ENCODE results near the gene LY6G5C.

LY6G5C gene

DNA sequence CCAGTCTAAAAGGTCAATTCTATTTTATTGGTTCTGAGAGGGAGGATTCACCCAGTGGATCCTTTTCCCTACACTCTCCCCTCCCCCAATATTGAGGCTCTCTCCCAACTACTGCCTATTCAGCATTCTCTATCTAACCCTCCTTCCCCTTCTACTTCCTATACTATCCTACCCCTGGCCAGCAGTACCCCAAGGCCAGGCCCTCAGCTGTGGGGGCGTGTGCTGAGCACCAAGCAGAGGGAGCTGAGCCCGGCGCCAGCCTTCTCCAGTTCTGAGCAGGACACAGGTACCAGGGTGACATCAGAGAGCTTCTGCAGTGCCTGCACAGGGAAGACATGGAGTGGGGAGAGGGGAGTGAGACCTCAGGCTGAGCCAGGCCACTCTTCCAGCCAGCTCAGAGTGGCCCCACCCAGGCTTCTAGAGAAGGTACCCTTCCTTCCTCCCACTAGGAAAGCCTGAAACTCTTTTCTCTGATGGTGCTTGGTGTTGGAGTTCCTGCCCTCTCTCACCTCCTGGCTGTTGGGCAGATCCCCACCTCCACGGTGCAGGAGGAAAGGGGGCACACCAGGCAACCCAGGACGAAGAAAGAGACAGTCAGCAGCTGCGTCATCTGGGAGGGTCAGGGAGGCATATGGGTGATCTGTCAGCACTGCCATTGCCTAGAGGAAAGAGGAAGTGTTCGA is 46.3 kb upstream of the LY6G5C start:
- Histone ChIP-seq H3K27me3 (no peaks in the 10 kb centered on the region), H3K4me3 (ENCODE audit: low read depth, low read length) (no peak overlapping the region), H3K36me3 (peaks cover 9% of the 10 kb centered on the region), H3K9me3 (no peaks in the 10 kb centered on the region), H3K4me1 (no peaks in the 10 kb centered on the region; the same call in 1 of the 2 replicates)
- TF ChIP-seq, protein P1, sequence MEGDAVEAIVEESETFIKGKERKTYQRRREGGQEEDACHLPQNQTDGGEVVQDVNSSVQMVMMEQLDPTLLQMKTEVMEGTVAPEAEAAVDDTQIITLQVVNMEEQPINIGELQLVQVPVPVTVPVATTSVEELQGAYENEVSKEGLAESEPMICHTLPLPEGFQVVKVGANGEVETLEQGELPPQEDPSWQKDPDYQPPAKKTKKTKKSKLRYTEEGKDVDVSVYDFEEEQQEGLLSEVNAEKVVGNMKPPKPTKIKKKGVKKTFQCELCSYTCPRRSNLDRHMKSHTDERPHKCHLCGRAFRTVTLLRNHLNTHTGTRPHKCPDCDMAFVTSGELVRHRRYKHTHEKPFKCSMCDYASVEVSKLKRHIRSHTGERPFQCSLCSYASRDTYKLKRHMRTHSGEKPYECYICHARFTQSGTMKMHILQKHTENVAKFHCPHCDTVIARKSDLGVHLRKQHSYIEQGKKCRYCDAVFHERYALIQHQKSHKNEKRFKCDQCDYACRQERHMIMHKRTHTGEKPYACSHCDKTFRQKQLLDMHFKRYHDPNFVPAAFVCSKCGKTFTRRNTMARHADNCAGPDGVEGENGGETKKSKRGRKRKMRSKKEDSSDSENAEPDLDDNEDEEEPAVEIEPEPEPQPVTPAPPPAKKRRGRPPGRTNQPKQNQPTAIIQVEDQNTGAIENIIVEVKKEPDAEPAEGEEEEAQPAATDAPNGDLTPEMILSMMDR (IDR thresholded peaks at IDR 0.05; ENCODE audit: low read depth, low read length): no peak
- DNase-seq: no peak

DNA sequence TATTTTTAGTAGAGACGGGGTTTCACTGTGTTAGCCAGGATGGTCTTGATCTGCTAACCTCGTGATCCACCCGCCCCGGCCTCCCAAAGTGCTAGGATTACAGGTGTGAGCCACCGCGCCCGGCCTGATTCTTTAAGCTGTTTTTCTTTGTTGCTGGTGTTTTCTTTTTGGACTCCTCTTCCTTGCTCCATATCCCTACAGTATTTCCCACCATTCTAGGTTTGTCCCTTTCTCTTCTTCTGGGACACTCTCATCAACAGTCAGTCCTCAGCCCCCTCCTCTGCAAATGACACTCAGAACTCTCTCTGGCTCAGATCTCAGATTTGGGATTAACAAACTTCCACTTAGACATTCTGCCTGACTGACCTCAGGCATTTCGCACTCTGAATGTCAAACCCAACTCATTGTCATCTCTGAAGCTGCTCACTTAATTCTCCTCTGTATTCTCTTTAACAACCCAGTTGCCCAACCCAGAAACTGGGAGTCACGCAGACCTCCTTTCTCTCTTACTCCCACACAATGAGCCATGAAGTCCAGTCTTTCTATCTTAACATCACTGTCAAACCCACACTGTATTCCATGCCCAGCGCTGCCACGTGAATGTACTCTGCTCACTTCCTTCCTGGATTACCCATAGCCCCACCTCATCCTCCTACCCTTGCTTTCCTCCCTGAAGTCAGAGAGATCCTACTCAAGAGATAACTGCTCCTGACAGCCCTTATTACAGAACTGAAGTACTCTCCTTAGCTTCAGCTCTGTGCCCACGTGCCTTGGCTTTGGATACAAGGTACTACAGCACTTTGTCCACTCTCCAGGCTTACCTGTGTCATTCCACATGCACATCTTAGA is 44.9 kb upstream of the LY6G5C start:
- no peak for DNase-seq
- H3K4me1 ChIP-seq: no peaks in the 10 kb centered on the region; the same call in 1 of the 2 replicates

DNA sequence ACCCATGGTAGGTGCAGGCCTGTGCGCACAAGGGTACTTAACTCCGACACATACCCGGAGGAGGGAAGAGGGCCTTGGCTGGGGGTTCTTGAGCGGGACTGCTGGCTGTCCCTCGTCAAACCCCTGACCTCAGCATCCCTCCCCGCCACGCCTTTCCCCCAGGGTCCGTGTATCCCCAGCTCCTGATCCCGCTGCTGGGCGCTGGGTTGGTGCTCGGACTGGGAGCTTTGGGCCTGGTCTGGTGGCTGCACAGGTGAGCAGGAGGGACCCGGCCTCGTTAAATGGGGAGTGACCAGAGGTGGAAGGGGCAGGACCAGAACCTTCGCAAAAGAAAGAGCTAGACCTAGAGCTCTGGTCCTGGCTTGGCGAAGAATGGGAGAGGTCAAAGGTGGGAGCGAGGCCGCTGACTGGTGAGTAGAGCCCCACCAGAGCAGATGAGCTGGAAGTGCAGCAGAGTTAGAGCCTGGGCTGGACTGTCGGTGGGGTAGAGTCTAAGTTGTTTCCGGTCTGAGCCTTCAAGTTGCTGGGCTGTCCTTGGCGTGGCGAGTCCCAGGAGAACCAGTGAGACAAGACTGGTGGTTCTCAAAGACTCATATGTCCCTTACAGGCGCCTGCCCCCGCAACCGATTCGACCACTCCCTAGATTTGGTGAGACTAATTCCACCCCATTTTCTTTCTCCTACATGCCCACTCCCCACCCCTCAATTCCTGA is 43.3 kb upstream of the LY6G5C start:
- H3K27me3 ChIP-seq: no peaks in the 10 kb centered on the region

More for the DNA sequence above, 44.9 kb upstream of the LY6G5C start:
- TF ChIP-seq, protein P1 (IDR thresholded peaks at IDR 0.05; ENCODE audit: low read depth, low read length): no peak
- Histone ChIP-seq H3K36me3 (no peaks in the 10 kb centered on the region), H3K27me3 (no peaks in the 10 kb centered on the region), H3K4me3 (ENCODE audit: low read depth, low read length) (no peak overlapping the region), H3K9me3 (no peaks in the 10 kb centered on the region)

DNA sequence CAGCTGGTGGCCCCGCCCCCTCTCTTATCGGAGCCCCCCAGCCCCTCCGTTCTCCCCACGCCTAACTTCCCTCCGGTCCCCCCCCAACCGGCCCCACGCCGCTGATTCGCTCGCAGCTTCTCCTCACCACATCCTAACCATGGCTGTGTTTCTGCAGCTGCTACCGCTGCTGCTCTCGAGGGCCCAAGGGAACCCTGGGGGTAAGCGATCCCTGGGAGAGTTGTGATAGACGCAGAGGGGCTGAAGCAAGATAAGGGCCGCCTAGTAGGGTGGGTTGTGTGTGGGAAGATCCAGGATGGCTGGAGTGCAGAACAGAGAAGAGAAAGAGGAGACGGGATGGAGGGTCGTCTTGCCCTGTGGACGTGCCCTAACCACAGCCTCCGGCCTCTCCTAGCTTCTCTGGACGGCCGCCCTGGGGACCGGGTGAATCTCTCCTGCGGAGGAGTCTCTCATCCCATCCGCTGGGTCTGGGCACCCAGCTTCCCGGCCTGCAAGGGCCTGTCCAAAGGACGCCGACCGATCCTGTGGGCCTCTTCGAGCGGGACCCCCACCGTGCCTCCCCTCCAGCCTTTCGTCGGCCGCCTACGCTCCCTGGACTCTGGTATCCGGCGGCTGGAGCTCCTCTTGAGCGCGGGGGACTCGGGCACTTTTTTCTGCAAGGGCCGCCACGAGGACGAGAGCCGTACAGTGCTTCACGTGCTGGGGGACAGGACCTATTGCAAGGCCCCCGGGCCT is 42.5 kb upstream of the LY6G5C start, which contains the start of gene MPIG6B:
TSS of gene MPIG6B (plus strand) at position 129 of the 735 bp plus-strand sequence. CDS start at position 140, 11 bp downstream.
- no peaks in the 10 kb centered on the region for H3K27me3 ChIP-seq
- H3K4me3 ChIP-seq (ENCODE audit: low read depth, low read length): no peak within 1 kb of the TSS
- TF ChIP-seq, protein P1 (IDR thresholded peaks at IDR 0.05; ENCODE audit: low read depth, low read length): no peak
- H3K36me3 ChIP-seq: no peaks in the 10 kb centered on the region
- no peaks in the 10 kb centered on the region; the same call in 1 of the 2 replicates for H3K4me1 ChIP-seq
- H3K9me3 ChIP-seq: no peaks in the 10 kb centered on the region
- peak; percentile 36 for DNase-seq

More for the DNA sequence above, 43.3 kb upstream of the LY6G5C start:
- no peaks in the 10 kb centered on the region for H3K36me3 ChIP-seq
- no peaks in the 10 kb centered on the region for H3K9me3 ChIP-seq
- H3K4me3 ChIP-seq (ENCODE audit: low read depth, low read length): no peak overlapping the region
- DNase-seq: no peak
- TF ChIP-seq, protein P1 (IDR thresholded peaks at IDR 0.05; ENCODE audit: low read depth, low read length): no peak
- H3K4me1 ChIP-seq: no peaks in the 10 kb centered on the region; the same call in 1 of the 2 replicates

DNA sequence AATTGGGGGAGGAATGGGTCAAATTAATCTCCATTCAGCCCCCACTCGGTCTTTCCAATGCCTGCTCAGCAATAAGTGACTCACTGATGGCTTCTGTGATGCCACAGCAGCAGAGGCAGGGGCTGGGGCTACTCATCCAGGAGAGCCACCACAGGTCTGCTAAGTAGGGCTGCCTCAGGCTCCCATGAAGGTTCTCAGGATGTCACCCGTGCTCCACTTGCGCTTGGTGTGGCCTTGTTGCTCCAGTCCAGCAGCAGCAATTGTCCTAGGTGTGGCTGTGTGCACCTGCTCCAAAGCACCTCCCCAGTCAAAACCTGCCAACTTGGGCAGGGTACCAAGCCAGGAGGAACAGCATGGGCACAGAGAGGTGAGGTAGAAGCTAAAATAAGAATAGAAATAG is 41.3 kb upstream of the LY6G5C start:
- Histone ChIP-seq H3K4me3 (ENCODE audit: low read depth, low read length) (no peak overlapping the region), H3K36me3 (no peaks in the 10 kb centered on the region), H3K9me3 (no peaks in the 10 kb centered on the region), H3K27me3 (no peaks in the 10 kb centered on the region), H3K4me1 (no peaks in the 10 kb centered on the region; the same call in 1 of the 2 replicates)
- TF ChIP-seq, protein P1 (IDR thresholded peaks at IDR 0.05; ENCODE audit: low read depth, low read length): no peak
- no peak for DNase-seq
